HUDEP-2 (cell line): ENCODE measurements around the gene GPR173.

Experiments used
- DNase-seq, 76 experiments: peaks; one replicate each; lab custom pipeline; 2025; ENCODE audit not compliant: unreplicated experiment in 76 of 76; lab: John Stamatoyannopoulos, UW

GPR173 gene

GRCh38 chrX:53065104-53065503, 16.5 kb downstream of the GPR173 start:
- no peak for DNase-seq

GRCh38 chrX:53071064-53071463, 22.5 kb downstream of the GPR173 start:
- no peak for DNase-seq

- DNase-seq, result peak in 58 of 76 experiments; percentile 1 to 69 (median 28)
These were observed 23.2 kb downstream of the GPR173 start for GRCh38 chrX:53071604-53072417.

- no peak for DNase-seq
These were observed 24.0 kb downstream of the GPR173 start for GRCh38 chrX:53072418-53073114.

GRCh38 chrX:53073115-53073586, 24.6 kb downstream of the GPR173 start:
- no peak for DNase-seq

GRCh38 chrX:53075011-53075410, 26.4 kb downstream of the GPR173 start:
- DNase-seq, result peak in 1 of 76 experiments; percentile 2

- no peak for DNase-seq
These were observed 28.1 kb downstream of the GPR173 start for GRCh38 chrX:53076671-53077070.

GRCh38 chrX:53077207-53078197, 28.9 kb downstream of the GPR173 start:
- DNase-seq, result peak in 13 of 76 experiments; percentile 0 to 24 (median 4)

GRCh38 chrX:53078943-53079342, 30.4 kb downstream of the GPR173 start:
- DNase-seq, result no peak

- DNase-seq, result no peak
These were observed 32.3 kb downstream of the GPR173 start for GRCh38 chrX:53080628-53081580.

- DNase-seq, result peak in 75 of 76 experiments; percentile 2 to 90 (median 82)
These were observed 33.6 kb downstream of the GPR173 start, which contains the start of gene TSPYL2 for GRCh38 chrX:53081925-53082772. TSPYL2 (plus strand) TSS chrX:53082367; CDS start chrX:53082499, 132 bp downstream.

GRCh38 chrX:53082773-53083616, 34.4 kb downstream of the GPR173 start:
- DNase-seq, result no peak

- DNase-seq, result no peak
These were observed 35.5 kb downstream of the GPR173 start for GRCh38 chrX:53084043-53084570.

GRCh38 chrX:53084863-53085262, 36.3 kb downstream of the GPR173 start:
- no peak for DNase-seq

- no peak for DNase-seq
These were observed 37.2 kb downstream of the GPR173 start for GRCh38 chrX:53085661-53086229.

- peak in 67 of 76 experiments; percentile 1 to 68 (median 45) for DNase-seq
These were observed 37.9 kb downstream of the GPR173 start for GRCh38 chrX:53086464-53086863.

GRCh38 chrX:53087388-53087831, 38.8 kb downstream of the GPR173 start:
- no peak for DNase-seq
